ENCODE measurements around the gene RNF214. TPM values are rescaled to one million over a fixed set of nuclear protein-coding genes. Genes with fewer than 3 reads are reported as not detected.

RNF214 gene
- total and polyA plus RNA-seq, 7 donors = 12.4 to 39.4 (median 31.0) TPM

GRCh38 chr11:117273550-117274289, 41.2 kb downstream of the RNF214 start:
- no peak overlapping the region for H3K27ac ChIP-seq
- intact Hi-C loops (cut with DNase I) = no loop called here
- no peaks in the 10 kb centered on the region for H3K9me3 ChIP-seq
- H3K4me1 ChIP-seq = no peaks in the 10 kb centered on the region
- H3K27me3 ChIP-seq (ENCODE audit: insufficient read depth in 3 of 3, low read length in 2 of 3) = no peaks in the 10 kb centered on the region
- WGBS, 3 donors = 84 to 92% (median 86%) methylated on average over 9 of the region's 9 CpGs
- DNase-seq = no peak
- no peak for TF ChIP-seq CTCF (IDR thresholded peaks at IDR 0.05)
- no peak for ATAC-seq
- no peak overlapping the region for H3K4me3 ChIP-seq
- peaks cover 0 to 18% of the 10 kb centered on the region in 2 donors for H3K36me3 ChIP-seq (ENCODE audit: insufficient read depth in 1 of 2, low read depth in 1 of 2)

GRCh38 chr11:117278347-117278746, 45.9 kb downstream of the RNF214 start:
- Histone ChIP-seq H3K27me3 (ENCODE audit: insufficient read depth in 3 of 3, low read length in 2 of 3) (no peaks in the 10 kb centered on the region), H3K36me3 (ENCODE audit: insufficient read depth in 1 of 2, low read depth in 1 of 2) (peaks cover 0 to 47% of the 10 kb centered on the region in 2 donors), H3K4me3 (no peak overlapping the region), H3K4me1 (no peaks in the 10 kb centered on the region), H3K9me3 (no peaks in the 10 kb centered on the region), H3K27ac (no peak overlapping the region)
- ATAC-seq = no peak
- intact Hi-C loops (cut with DNase I) = no loop called here
- 85 to 88% (median 86%) methylated on average over 2 of the region's 2 CpGs for WGBS, 3 donors
- no peak for TF ChIP-seq CTCF (IDR thresholded peaks at IDR 0.05)
- DNase-seq = no peak

DNA sequence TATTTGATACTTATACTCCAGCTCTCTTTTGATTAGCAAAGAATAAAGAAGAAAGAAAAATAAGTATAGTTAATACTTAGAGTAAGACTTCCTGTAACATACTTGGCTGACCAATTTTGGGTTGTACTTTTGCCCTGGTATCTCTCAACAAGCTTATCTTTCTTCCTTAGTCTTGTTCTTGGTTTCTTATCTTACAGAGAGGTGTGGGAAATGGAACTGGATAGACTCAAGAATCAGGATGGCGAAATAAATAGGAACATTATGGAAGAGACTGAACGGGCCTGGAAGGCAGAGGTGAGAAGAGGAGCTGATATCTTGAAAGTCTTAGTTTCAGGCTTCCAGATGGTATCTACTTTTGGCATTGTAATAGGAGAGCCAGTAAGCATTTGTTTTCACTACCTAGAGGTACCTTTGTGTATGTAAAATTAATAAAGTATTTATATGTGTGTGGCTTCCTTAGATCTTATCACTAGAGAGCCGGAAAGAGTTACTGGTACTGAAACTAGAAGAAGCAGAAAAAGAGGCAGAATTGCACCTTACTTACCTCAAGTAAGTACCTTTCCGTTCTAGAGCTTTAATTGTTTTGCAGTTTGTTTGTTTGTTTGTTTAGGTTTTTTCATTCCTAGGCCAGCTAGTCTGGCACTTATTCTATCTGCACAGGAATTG, 47.4 kb downstream of the RNF214 start:
- 86 to 94% (median 92%) methylated on average over 4 of the region's 4 CpGs for WGBS, 3 donors
- peaks cover 12 to 62% of the 10 kb centered on the region in 2 donors for H3K36me3 ChIP-seq (ENCODE audit: insufficient read depth in 1 of 2, low read depth in 1 of 2)

GRCh38 chr11:117281159-117281558, 48.7 kb downstream of the RNF214 start:
- Histone ChIP-seq H3K4me3 (no peak overlapping the region), H3K27me3 (ENCODE audit: insufficient read depth in 3 of 3, low read length in 2 of 3) (no peaks in the 10 kb centered on the region), H3K9me3 (no peaks in the 10 kb centered on the region), H3K36me3 (ENCODE audit: insufficient read depth in 1 of 2, low read depth in 1 of 2) (peaks cover 17 to 65% of the 10 kb centered on the region in 2 donors), H3K4me1 (no peaks in the 10 kb centered on the region), H3K27ac (no peak overlapping the region)
- no peak for DNase-seq
- intact Hi-C loops (cut with DNase I) = no loop called here
- no peak for ATAC-seq
- no peak for TF ChIP-seq CTCF (IDR thresholded peaks at IDR 0.05)
- 79 to 90% (median 86%) methylated on average over 6 of the region's 6 CpGs for WGBS, 3 donors

More for the DNA sequence above, 47.4 kb downstream of the RNF214 start:
- no peak overlapping the region for H3K4me3 ChIP-seq
- H3K9me3 ChIP-seq = no peaks in the 10 kb centered on the region
- H3K4me1 ChIP-seq = no peaks in the 10 kb centered on the region
- ATAC-seq (no peak), DNase-seq (no peak)
- no peak overlapping the region for H3K27ac ChIP-seq
- intact Hi-C loops (cut with DNase I) = no loop called here
- TF ChIP-seq CTCF (IDR thresholded peaks at IDR 0.05) = no peak
- no peaks in the 10 kb centered on the region for H3K27me3 ChIP-seq (ENCODE audit: insufficient read depth in 3 of 3, low read length in 2 of 3)
